Measurements from ENCODE around the gene CCDC179.

DNA sequence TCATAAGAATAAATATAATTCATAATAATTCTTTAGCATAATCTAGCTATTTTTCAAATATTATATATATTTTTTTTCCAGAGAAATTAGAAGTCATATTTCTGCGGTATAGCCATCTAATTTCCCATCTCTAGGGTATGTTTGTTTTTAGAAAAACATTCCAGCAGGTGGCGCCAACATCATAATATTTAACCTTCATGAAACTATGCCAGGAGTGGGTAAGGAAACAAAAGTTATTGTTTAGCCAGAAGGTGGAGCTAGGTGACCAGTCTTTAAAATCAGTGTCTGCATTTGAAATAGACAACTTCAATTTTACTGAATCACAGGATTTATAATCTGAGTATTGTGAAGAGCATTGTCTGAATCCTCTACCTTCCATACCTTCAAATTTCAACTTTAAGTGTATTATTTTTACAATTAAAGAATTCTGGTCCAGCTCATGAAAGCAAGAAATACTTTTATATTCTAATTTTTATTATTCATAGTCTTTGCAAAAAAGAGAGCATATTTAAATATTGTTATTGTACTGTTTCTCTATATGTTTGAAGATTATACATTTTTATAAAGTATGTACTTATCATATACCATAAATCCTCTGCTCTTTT is 15.7 kb upstream of the CCDC179 start:
- TF ChIP-seq POLR2A (IDR thresholded peaks at IDR 0.05; ENCODE audit: low read length) (no peak), GATA1 (IDR thresholded peaks at IDR 0.05; ENCODE audit: low read depth, low read length) (no peak)
